Neural progenitor cell (in vitro differentiated cells): ENCODE results near the gene PIK3C2B. TPM values are rescaled to one million over a fixed set of nuclear protein-coding genes. Genes with fewer than 3 reads are reported as not detected.
A peak's percentile ranks its signal among the peaks of the same experiment; 100 is the strongest.

Experiments
- DNase-seq: peaks from one replicate; pipeline ENCODE4 v3.0.0-alpha.2; 2016; ENCODE audit warnings: low spot score
- H2AFZ ChIP-seq: fragments of 200-600 bp; sonication (generic); replicated peaks from 2 replicates; pipeline ENCODE4 v1.6.1; 2016; ENCODE audit warnings: antibody characterized with exemption
- H3F3A ChIP-seq: fragments of 200-600 bp; sonication (generic); 2 replicates; pipeline ENCODE4 v1.6.1; 2016; ENCODE audit warnings: antibody characterized with exemption, low read depth
- H3K27ac ChIP-seq: fragments of 200-600 bp; sonication (generic); 2 replicates; pipeline ENCODE4 v1.5.1; 2016; ENCODE audit warnings: mild to moderate bottlenecking
- H3K27me3 ChIP-seq: fragments of 200-600 bp; sonication (generic); 2 replicates; pipeline ENCODE4 v1.6.1; 2016; ENCODE audit warnings: mild to moderate bottlenecking, moderate library complexity
- H3K36me3 ChIP-seq: fragments of 200-600 bp; sonication (generic); 2 replicates; pipeline ENCODE4 v1.5.1; 2016
- H3K4me1 ChIP-seq: fragments of 200-600 bp; sonication (generic); 2 replicates; pipeline ENCODE4 v1.6.1; 2016; ENCODE audit warnings: mixed run types
- H3K4me2 ChIP-seq: fragments of 200-600 bp; sonication (generic); 2 replicates; pipeline ENCODE4 v1.6.1; 2016
- H3K4me3 ChIP-seq: fragments of 200-600 bp; sonication (generic); 2 replicates; pipeline ENCODE4 v1.5.1; 2016
- H3K79me2 ChIP-seq: fragments of 200-600 bp; sonication (generic); 2 replicates; pipeline ENCODE4 v1.6.1; 2016; ENCODE audit warnings: low read depth
- H3K9ac ChIP-seq: fragments of 200-600 bp; sonication (generic); 2 replicates; pipeline ENCODE4 v1.6.1; 2016
- H3K9me3 ChIP-seq: fragments of 200-600 bp; sonication (generic); 2 replicates; pipeline ENCODE4 v1.5.1; 2016; ENCODE audit warnings: low read depth
- H4K20me1 ChIP-seq: fragments of 200-600 bp; sonication (generic); 2 replicates; pipeline ENCODE4 v1.6.1; 2016; ENCODE audit warnings: low read depth
- H3K27ac Mint-ChIP-seq: 3 replicates; pipeline ENCODE4 v1.8.0; 2021; ENCODE audit warnings: mixed read lengths
- H3K27me3 Mint-ChIP-seq: 2 replicates; pipeline ENCODE4 v1.8.0; 2022; ENCODE audit warnings: low read depth, mild to moderate bottlenecking, inconsistent platforms, moderate library complexity, mixed read lengths; ENCODE audit not compliant: insufficient read depth
- H3K36me3 Mint-ChIP-seq: 3 replicates; pipeline ENCODE4 v1.8.0; 2021; ENCODE audit warnings: mixed read lengths
- H3K4me1 Mint-ChIP-seq: 3 replicates; pipeline ENCODE4 v1.8.0; 2021; ENCODE audit warnings: mixed read lengths
- H3K4me3 Mint-ChIP-seq: 3 replicates; pipeline ENCODE4 v1.8.0; 2021; ENCODE audit warnings: mild to moderate bottlenecking, moderate library complexity, mixed read lengths
- H3K9me3 Mint-ChIP-seq: 3 replicates; pipeline ENCODE4 v1.8.0; 2020; ENCODE audit warnings: mixed read lengths
- CTCF ChIP-seq: fragments of 200-600 bp; sonication (generic); IDR thresholded peaks from 2 replicates; pipeline ENCODE4 v1.5.1; 2017; ENCODE audit warnings: antibody characterized with exemption, mild to moderate bottlenecking
- EZH2 ChIP-seq: fragments of 200-600 bp; sonication (generic); IDR thresholded peaks from 2 replicates; pipeline ENCODE4 v1.6.1; 2017; ENCODE audit warnings: antibody characterized with exemption, mild to moderate bottlenecking, moderate library complexity
- EZH2phosphoT487 ChIP-seq: fragments of 200-600 bp; sonication (generic); IDR thresholded peaks from 2 replicates; pipeline ENCODE4 v1.6.1; 2017; ENCODE audit warnings: antibody characterized with exemption
- total RNA-seq: library from RNA; depleted of rRNA; stranded (reverse); fragments of >200 nt; gene quantifications from 2 replicates; pipeline ENCODE4 v1.2.3, GENCODE V29; 2015; ENCODE audit warnings: low replicate concordance

Gene PIK3C2B
- total RNA-seq, 1 donor from 2014 or later, result 20.7 TPM

- Mint-ChIP-seq H3K27me3 (peaks cover 5% of the 10 kb centered on the region), H3K27ac (peak overlapping the region; percentile 65), H3K36me3 (peaks cover 28% of the 10 kb centered on the region), H3K4me1 (peaks cover 69% of the 10 kb centered on the region), H3K4me3 (peak overlapping the region; percentile 53), H3K9me3 (peaks cover 3% of the 10 kb centered on the region)
- Histone ChIP-seq H3K36me3 (no peaks in the 10 kb centered on the region), H3F3A (peaks cover 18% of the 10 kb centered on the region), H3K27me3 (no peaks in the 10 kb centered on the region), H3K4me3 (no peak overlapping the region), H3K79me2 (peaks cover 74% of the 10 kb centered on the region), H2AFZ (no peak overlapping the region), H3K9ac (no peak overlapping the region), H3K4me2 (peak overlapping the region; percentile 23), H4K20me1 (peaks cover 60% of the 10 kb centered on the region), H3K27ac (no peak overlapping the region), H3K4me1 (peaks cover 35% of the 10 kb centered on the region), H3K9me3 (no peaks in the 10 kb centered on the region)
- TF ChIP-seq EZH2phosphoT487 (no peak), EZH2 (no peak)
- DNase-seq, result peak; percentile 40
Measured at GRCh38 chr1:204480515-204480914, 14.1 kb downstream of the PIK3C2B start.

GRCh38 chr1:204479387-204480136 lies 15.0 kb downstream of the PIK3C2B start:
- Histone ChIP-seq H3F3A (peaks cover 18% of the 10 kb centered on the region), H3K4me3 (no peak overlapping the region), H3K9me3 (no peaks in the 10 kb centered on the region), H3K4me1 (peaks cover 29% of the 10 kb centered on the region), H3K9ac (no peak overlapping the region), H3K36me3 (no peaks in the 10 kb centered on the region), H3K27me3 (no peaks in the 10 kb centered on the region), H4K20me1 (peaks cover 51% of the 10 kb centered on the region), H2AFZ (no peak overlapping the region), H3K4me2 (no peak overlapping the region), H3K27ac (no peak overlapping the region), H3K79me2 (peaks cover 74% of the 10 kb centered on the region)
- Mint-ChIP-seq H3K27me3 (peaks cover 5% of the 10 kb centered on the region), H3K4me3 (peak overlapping the region; percentile 60), H3K36me3 (peaks cover 32% of the 10 kb centered on the region), H3K27ac (peak overlapping the region; percentile 73), H3K9me3 (peaks cover 3% of the 10 kb centered on the region), H3K4me1 (peaks cover 62% of the 10 kb centered on the region)
- no peak for DNase-seq
- TF ChIP-seq EZH2phosphoT487, result no peak
- TF ChIP-seq CTCF, result no peak
- TF ChIP-seq EZH2, result no peak

- H3K27ac ChIP-seq, result no peak overlapping the region
- peaks cover 3% of the 10 kb centered on the region for H3K9me3 Mint-ChIP-seq
- peak overlapping the region; percentile 73 for H3K27ac Mint-ChIP-seq
- peaks cover 63% of the 10 kb centered on the region for H3K4me1 Mint-ChIP-seq
- H3K36me3 ChIP-seq, result no peaks in the 10 kb centered on the region
- H2AFZ ChIP-seq, result no peak overlapping the region
- H3K36me3 Mint-ChIP-seq, result peaks cover 37% of the 10 kb centered on the region
- no peak overlapping the region for H3K4me3 Mint-ChIP-seq
- H3K79me2 ChIP-seq, result peaks cover 73% of the 10 kb centered on the region
- TF ChIP-seq EZH2 (no peak), EZH2phosphoT487 (no peak), CTCF (no peak)
- DNase-seq, result no peak
- no peaks in the 10 kb centered on the region for H3K9me3 ChIP-seq
- no peak overlapping the region for H3K4me2 ChIP-seq
- H3K9ac ChIP-seq, result no peak overlapping the region
- peaks cover 51% of the 10 kb centered on the region for H4K20me1 ChIP-seq
- H3K27me3 ChIP-seq, result no peaks in the 10 kb centered on the region
- peaks cover 18% of the 10 kb centered on the region for H3F3A ChIP-seq
- peaks cover 5% of the 10 kb centered on the region for H3K27me3 Mint-ChIP-seq
- no peak overlapping the region for H3K4me3 ChIP-seq
- peaks cover 29% of the 10 kb centered on the region for H3K4me1 ChIP-seq
Measured at GRCh38 chr1:204478921-204479320, 15.7 kb downstream of the PIK3C2B start.
